Activated T-helper 17 cell treated with anti-CD3 and anti-CD28 coated beads, Interleukin-2, amount 50 U/mL, for 72 hours (primary cell): ENCODE results near the gene THAP7. TPM values are rescaled to one million over a fixed set of nuclear protein-coding genes. Genes with fewer than 3 reads are reported as not detected.

ENCODE experiments used
- ATAC-seq: fragments of 150-1000 bp; cut with Tn5 transposase; replicated peaks from 2 replicates; pipeline ENCODE4 v1.10.0; 2021; ENCODE audit warnings: mild to moderate bottlenecking, moderate library complexity
- H3K27ac Mint-ChIP-seq: one replicate; pipeline ENCODE4 v1.8.0; 2022; ENCODE audit warnings: mixed read lengths
- H3K27me3 Mint-ChIP-seq: one replicate; pipeline ENCODE4 v1.8.0; 2022; ENCODE audit warnings: mixed read lengths
- H3K36me3 Mint-ChIP-seq: one replicate; pipeline ENCODE4 v1.8.0; 2022; ENCODE audit warnings: low read depth, mild to moderate bottlenecking, mixed read lengths
- H3K4me1 Mint-ChIP-seq: one replicate; pipeline ENCODE4 v1.8.0; 2022; ENCODE audit warnings: mixed read lengths
- H3K4me3 Mint-ChIP-seq: one replicate; pipeline ENCODE4 v1.8.0; 2022; ENCODE audit warnings: mild to moderate bottlenecking, mixed read lengths
- H3K9me3 Mint-ChIP-seq: one replicate; pipeline ENCODE4 v1.8.0; 2022; ENCODE audit warnings: mixed read lengths
- total RNA-seq, 2 donors: library from RNA; stranded (reverse); gene quantifications; one replicate each; pipeline ENCODE4 v1.2.3, GENCODE V29; 2022

Gene THAP7
- total RNA-seq, 2 donors from 2014 or later = 19.6 to 27.1 TPM

- no peaks in the 10 kb centered on the region for H3K9me3 Mint-ChIP-seq
- H3K27ac Mint-ChIP-seq = no peak overlapping the region
- ATAC-seq = no peak
- peaks cover 2% of the 10 kb centered on the region for H3K4me1 Mint-ChIP-seq
- H3K4me3 Mint-ChIP-seq = no peak overlapping the region
- no peaks in the 10 kb centered on the region for H3K36me3 Mint-ChIP-seq
- H3K27me3 Mint-ChIP-seq = peaks cover 10% of the 10 kb centered on the region
Measured at GRCh38 chr22:21038405-21038804, 36.5 kb upstream of the THAP7 start.

GRCh38 chr22:21034989-21035388, 33.1 kb upstream of the THAP7 start:
- Mint-ChIP-seq H3K27me3 (peaks cover 13% of the 10 kb centered on the region), H3K27ac (no peak overlapping the region), H3K36me3 (no peaks in the 10 kb centered on the region), H3K4me3 (no peak overlapping the region), H3K4me1 (no peaks in the 10 kb centered on the region), H3K9me3 (no peaks in the 10 kb centered on the region)
- no peak for ATAC-seq

- Mint-ChIP-seq H3K27ac (no peak overlapping the region), H3K36me3 (no peaks in the 10 kb centered on the region), H3K4me1 (no peaks in the 10 kb centered on the region), H3K9me3 (no peaks in the 10 kb centered on the region), H3K27me3 (peaks cover 16% of the 10 kb centered on the region), H3K4me3 (no peak overlapping the region)
- ATAC-seq = peak; percentile 70
Measured at GRCh38 chr22:21033895-21034294, 32.0 kb upstream of the THAP7 start.

GRCh38 chr22:21032868-21033688, 31.2 kb upstream of the THAP7 start:
- Mint-ChIP-seq H3K36me3 (no peaks in the 10 kb centered on the region), H3K4me1 (no peaks in the 10 kb centered on the region), H3K4me3 (no peak overlapping the region), H3K27ac (no peak overlapping the region), H3K27me3 (peaks cover 16% of the 10 kb centered on the region), H3K9me3 (no peaks in the 10 kb centered on the region)
- no peak for ATAC-seq

GRCh38 chr22:21032037-21032867, 30.3 kb upstream of the THAP7 start, which contains the start of gene SLC7A4:
SLC7A4 (minus strand) TSS chr22:21032561; CDS start chr22:21031812, 749 bp downstream.
- Mint-ChIP-seq H3K27me3 (peaks cover 16% of the 10 kb centered on the region), H3K4me1 (no peaks in the 10 kb centered on the region), H3K27ac (no peak within 1 kb of the TSS), H3K4me3 (no peak within 1 kb of the TSS), H3K36me3 (no peaks in the 10 kb centered on the region), H3K9me3 (no peaks in the 10 kb centered on the region)
- ATAC-seq = peak; percentile 19

- H3K4me3 Mint-ChIP-seq = no peak overlapping the region
- H3K4me1 Mint-ChIP-seq = no peaks in the 10 kb centered on the region
- no peak for ATAC-seq
- peaks cover 16% of the 10 kb centered on the region for H3K27me3 Mint-ChIP-seq
- H3K9me3 Mint-ChIP-seq = no peaks in the 10 kb centered on the region
- H3K36me3 Mint-ChIP-seq = no peaks in the 10 kb centered on the region
- no peak overlapping the region for H3K27ac Mint-ChIP-seq
Measured at GRCh38 chr22:21031545-21032036, 29.7 kb upstream of the THAP7 start.

- Mint-ChIP-seq H3K4me3 (no peak overlapping the region), H3K27ac (no peak overlapping the region), H3K9me3 (no peaks in the 10 kb centered on the region), H3K27me3 (peaks cover 16% of the 10 kb centered on the region), H3K36me3 (no peaks in the 10 kb centered on the region), H3K4me1 (no peaks in the 10 kb centered on the region)
- ATAC-seq = no peak
Measured at GRCh38 chr22:21030621-21031544, 29.0 kb upstream of the THAP7 start.

GRCh38 chr22:21030032-21030431, 28.1 kb upstream of the THAP7 start:
- Mint-ChIP-seq H3K9me3 (no peaks in the 10 kb centered on the region), H3K36me3 (no peaks in the 10 kb centered on the region), H3K27ac (no peak overlapping the region), H3K4me3 (no peak overlapping the region), H3K4me1 (peaks cover 7% of the 10 kb centered on the region), H3K27me3 (peaks cover 16% of the 10 kb centered on the region)
- ATAC-seq = no peak

- peaks cover 14% of the 10 kb centered on the region for H3K27me3 Mint-ChIP-seq
- no peak overlapping the region for H3K27ac Mint-ChIP-seq
- peaks cover 7% of the 10 kb centered on the region for H3K4me1 Mint-ChIP-seq
- H3K9me3 Mint-ChIP-seq = no peaks in the 10 kb centered on the region
- H3K4me3 Mint-ChIP-seq = no peak overlapping the region
- no peaks in the 10 kb centered on the region for H3K36me3 Mint-ChIP-seq
- ATAC-seq = no peak
Measured at GRCh38 chr22:21029486-21030025, 27.6 kb upstream of the THAP7 start.

- H3K36me3 Mint-ChIP-seq = no peaks in the 10 kb centered on the region
- no peak overlapping the region for H3K4me3 Mint-ChIP-seq
- H3K27ac Mint-ChIP-seq = no peak overlapping the region
- no peak for ATAC-seq
- H3K9me3 Mint-ChIP-seq = no peaks in the 10 kb centered on the region
- peaks cover 7% of the 10 kb centered on the region for H3K4me1 Mint-ChIP-seq
- H3K27me3 Mint-ChIP-seq = peaks cover 13% of the 10 kb centered on the region
Measured at GRCh38 chr22:21028277-21029251, 26.6 kb upstream of the THAP7 start.

- Mint-ChIP-seq H3K4me3 (no peak overlapping the region), H3K9me3 (no peaks in the 10 kb centered on the region), H3K36me3 (no peaks in the 10 kb centered on the region), H3K27ac (peak overlapping the region; percentile 54), H3K27me3 (peaks cover 13% of the 10 kb centered on the region), H3K4me1 (peaks cover 7% of the 10 kb centered on the region)
- no peak for ATAC-seq
Measured at GRCh38 chr22:21026783-21027692, 25.1 kb upstream of the THAP7 start.
